ENCODE measurements around the gene FAM184B.
A peak's percentile ranks its signal among the peaks of the same experiment; 100 is the strongest.

FAM184B gene

DNA sequence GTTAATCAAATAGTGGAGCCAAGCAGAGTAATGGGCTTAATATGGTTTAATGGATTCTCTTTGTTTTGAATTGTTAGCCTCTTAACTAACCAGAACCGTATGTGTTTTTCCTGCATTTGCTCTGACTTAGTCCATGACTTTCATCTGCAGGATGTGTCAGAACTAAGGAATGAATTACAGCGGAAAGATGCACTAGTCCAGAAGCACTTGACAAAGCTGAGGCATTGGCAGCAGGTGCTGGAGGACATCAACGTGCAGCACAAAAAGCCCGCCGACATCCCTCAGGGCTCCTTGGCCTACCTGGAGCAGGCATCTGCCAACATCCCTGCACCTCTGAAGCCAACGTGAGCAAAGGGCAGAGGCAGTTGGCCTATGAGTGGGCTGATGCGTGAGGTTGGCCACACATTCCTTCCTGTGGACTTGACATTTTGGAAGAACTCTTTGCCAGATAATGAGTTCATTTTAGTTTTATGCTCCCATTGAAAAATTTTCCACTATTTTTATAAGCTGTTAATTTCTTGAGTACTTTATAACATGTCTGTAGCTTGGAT, 157.9 kb downstream of the FAM184B start:
- Histone ChIP-seq H3K4me3 (no peak overlapping the region), H3K27ac (no peak overlapping the region)
- TF ChIP-seq, protein P1, sequence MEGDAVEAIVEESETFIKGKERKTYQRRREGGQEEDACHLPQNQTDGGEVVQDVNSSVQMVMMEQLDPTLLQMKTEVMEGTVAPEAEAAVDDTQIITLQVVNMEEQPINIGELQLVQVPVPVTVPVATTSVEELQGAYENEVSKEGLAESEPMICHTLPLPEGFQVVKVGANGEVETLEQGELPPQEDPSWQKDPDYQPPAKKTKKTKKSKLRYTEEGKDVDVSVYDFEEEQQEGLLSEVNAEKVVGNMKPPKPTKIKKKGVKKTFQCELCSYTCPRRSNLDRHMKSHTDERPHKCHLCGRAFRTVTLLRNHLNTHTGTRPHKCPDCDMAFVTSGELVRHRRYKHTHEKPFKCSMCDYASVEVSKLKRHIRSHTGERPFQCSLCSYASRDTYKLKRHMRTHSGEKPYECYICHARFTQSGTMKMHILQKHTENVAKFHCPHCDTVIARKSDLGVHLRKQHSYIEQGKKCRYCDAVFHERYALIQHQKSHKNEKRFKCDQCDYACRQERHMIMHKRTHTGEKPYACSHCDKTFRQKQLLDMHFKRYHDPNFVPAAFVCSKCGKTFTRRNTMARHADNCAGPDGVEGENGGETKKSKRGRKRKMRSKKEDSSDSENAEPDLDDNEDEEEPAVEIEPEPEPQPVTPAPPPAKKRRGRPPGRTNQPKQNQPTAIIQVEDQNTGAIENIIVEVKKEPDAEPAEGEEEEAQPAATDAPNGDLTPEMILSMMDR (IDR thresholded peaks at IDR 0.05): no peak
- DNase-seq (ENCODE audit: low spot score): no peak

DNA sequence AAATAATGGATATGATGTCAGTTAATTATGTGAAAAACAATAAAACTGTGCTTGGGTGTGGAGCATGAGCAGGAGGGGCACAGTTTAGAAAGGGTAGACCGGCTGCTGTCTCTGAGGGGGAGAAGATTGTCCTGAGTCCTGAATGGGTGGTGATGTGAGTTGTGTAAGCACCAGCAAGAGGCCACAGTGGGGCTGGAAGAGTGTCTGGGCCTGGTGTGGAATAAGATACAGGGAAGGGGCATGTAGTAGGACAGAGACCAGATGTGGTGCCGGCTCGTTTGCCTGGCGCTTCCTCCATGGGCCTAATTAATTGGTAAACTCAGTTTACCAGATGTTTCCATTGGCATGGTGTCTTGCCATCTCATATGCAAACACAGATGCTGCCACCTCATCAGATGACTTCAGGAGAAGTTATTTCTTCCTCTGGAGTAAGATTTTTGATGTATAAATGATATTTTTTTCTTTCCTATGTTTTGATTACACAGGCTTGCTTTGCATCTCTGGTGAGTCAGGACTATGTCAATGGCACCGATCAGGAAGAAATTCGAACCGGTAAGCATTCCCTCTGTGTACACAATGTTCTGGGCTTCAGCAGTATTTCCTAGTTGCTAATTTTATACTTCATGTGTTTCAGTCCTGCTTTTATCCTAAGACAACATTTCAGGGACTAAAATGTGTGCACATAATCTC, 161.9 kb downstream of the FAM184B start:
- DNase-seq (ENCODE audit: low spot score): no peak
- H3K27ac ChIP-seq: no peak overlapping the region

DNA sequence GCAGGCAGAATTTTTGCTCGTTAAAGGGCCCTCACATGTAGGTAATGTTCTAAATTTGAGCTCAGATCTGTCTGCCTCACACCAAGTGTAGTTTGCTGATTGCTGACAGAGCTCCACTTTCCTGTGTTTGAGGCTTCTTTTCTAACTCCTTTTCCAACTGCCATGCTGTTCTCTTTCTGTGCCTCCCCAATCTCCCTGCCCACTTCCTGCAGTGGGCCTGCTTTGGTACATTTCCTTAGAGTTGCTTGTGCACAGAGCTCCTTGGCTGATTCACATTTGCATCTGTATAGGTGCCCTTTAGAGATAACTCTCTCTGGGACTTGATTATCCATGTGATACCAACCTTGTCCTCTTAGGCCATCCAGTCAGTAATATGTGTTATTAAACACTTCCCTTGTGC, 162.5 kb downstream of the FAM184B start:
- TF ChIP-seq, protein P1 (IDR thresholded peaks at IDR 0.05): no peak
- no peak for DNase-seq (ENCODE audit: low spot score)

More for the DNA sequence above, 161.9 kb downstream of the FAM184B start:
- TF ChIP-seq, protein P1 (IDR thresholded peaks at IDR 0.05): no peak
- no peak overlapping the region for H3K4me3 ChIP-seq

DNA sequence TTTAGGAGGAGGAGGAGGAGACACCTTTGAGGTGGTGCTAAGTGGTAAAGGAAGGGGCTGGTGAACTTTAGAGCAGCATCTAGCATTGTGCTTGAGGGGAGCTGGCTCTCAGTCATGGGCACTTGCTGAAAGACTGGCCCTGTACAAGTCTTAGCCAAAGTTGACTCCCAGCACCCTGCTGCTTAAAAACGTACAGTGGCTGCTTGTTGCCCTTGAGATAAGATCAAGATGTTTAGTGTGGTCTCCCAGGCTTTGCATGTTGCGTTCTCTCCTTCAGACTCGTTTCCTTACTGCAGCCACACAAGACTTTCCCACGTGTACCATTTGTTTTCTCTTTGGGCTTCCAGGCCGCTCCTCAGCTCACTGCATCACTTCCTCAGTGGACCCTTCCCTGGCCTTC, 165.1 kb downstream of the FAM184B start:
- Histone ChIP-seq H3K27ac (no peak overlapping the region), H3K4me3 (peak overlapping the region; percentile 77)
- no peak for DNase-seq (ENCODE audit: low spot score)
- TF ChIP-seq, protein P1 (IDR thresholded peaks at IDR 0.05): no peak

More for the DNA sequence above, 162.5 kb downstream of the FAM184B start:
- Histone ChIP-seq H3K4me3 (no peak overlapping the region), H3K27ac (no peak overlapping the region)

DNA sequence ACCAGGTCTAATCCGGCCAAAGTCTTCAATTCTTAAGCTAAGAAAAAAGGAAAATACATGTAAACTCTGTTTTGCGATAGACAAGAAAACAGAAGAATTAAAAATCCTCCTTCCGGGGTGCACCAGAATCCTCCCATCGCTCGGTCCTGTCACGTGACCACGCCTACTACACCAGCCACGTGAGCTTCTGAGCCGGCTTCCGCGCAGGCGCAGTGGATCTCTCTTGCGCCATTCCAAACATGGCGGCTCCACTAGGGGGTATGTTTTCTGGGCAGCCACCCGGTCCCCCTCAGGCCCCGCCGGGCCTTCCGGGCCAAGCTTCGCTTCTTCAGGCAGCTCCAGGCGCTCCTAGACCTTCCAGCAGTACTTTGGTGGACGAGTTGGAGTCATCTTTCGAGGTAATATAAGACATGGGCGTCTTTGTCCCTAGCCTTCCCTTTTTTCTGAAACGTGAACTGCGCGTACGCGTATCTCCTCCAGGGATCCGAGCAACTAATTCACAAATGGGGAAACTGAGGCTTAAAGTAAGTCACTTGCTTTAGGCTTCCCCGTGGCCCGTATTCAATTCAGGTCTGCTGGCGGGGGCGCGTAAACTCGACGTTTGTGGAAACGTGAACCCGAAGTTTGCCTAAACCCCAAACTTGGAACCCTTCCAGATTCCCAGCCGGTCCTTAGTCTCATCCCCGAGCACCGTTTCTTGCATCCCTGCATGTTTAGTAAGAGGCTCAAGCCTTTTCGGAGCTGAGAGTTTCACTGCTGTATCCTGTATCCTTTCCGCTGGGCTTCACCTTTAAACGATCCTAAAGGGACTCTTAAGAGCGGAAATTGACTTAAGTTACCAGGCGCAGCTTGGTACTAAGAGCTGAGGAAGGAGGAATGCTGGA, 166.8 kb downstream of the FAM184B start, which contains the start of gene MED28:
TSS of gene MED28 (plus strand) at position 226 of the 884 bp plus-strand sequence. CDS start at position 240, 14 bp downstream.
- peak; percentile 96 for DNase-seq (ENCODE audit: low spot score)
- TF ChIP-seq, protein P1 (IDR thresholded peaks at IDR 0.05): no peak
- Histone ChIP-seq H3K27ac (peak within 1 kb of the TSS; percentile 79 to 82), H3K4me3 (peak within 1 kb of the TSS; percentile 77)

DNA sequence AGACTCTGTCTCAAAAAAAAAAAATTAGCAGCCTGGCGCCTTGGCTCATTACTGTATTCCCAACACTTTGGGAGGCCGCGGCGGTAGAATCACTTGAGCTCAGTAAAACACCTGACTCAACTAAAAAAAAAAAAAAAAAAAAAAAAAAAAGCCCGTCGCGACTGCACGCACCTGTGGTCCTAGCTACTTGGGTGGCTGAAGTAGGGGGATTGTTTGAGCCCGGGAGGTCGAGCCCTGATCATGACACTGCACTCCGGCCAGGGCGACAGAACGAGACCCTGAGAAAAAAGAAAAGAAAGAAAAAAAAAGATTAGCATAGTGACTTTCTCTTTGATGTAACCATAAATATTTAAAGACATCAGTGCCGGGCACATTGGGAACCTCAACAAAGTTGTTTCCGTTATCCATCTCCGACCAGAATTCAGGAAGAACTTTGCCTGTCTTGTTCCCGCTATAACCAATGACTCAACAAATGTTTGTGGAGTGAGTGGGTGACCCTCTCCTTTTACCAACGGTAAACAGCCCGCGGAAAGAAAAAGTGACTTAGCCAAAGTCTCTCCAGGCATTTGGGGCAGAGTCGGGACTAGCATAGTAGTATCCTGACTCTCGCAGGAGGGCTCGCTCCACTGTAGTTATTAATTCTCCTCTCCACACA, 167.5 kb downstream of the FAM184B start:
- DNase-seq (ENCODE audit: low spot score): no peak

More for the DNA sequence above, 167.5 kb downstream of the FAM184B start:
- Histone ChIP-seq H3K27ac (peak overlapping the region; percentile 79 to 82), H3K4me3 (peak overlapping the region; percentile 77)
- TF ChIP-seq, protein P1 (IDR thresholded peaks at IDR 0.05): no peak
